ENCODE measurements around the gene JUNB. TPM values are rescaled to one million over a fixed set of nuclear protein-coding genes. Genes with fewer than 3 reads are reported as not detected.
A peak's percentile ranks its signal among the peaks of the same experiment; 100 is the strongest.

The JUNB gene
- total and polyA plus RNA-seq, 2 of the 4 experiments (the other 2 are of a cell fraction), result 20.8 to 109 TPM

- BruUV-seq (replicated peaks), result no TSS peak
- Histone ChIP-seq H2BK120ac (ENCODE audit: low read depth, low read length) (peak overlapping the region; percentile 86), H4K91ac (ENCODE audit: insufficient read depth, low read depth, low read length) (peak overlapping the region; percentile 85), H4K8ac (ENCODE audit: low read depth in 2 of 2, low read length in 2 of 2) (peak overlapping the region; percentile 59 to 93; a peak in 3 of 4 replicates), H3K4ac (ENCODE audit: low read depth, low read length) (peak overlapping the region; percentile 89), H3K4me1 (ENCODE audit: control insufficient read depth, insufficient read depth, low read length) (peaks cover 40% of the 10 kb centered on the region), H3K56ac (ENCODE audit: extremely low read depth, insufficient read depth, low read length) (no peak overlapping the region; the same call in 1 of the 2 replicates), H3K27ac (ENCODE audit: insufficient read depth, low read length) (peak overlapping the region; percentile 89), H2AFZ (replicated peaks; ENCODE audit: low read length, poor library complexity) (peak overlapping the region; percentile 77), H3K18ac (ENCODE audit: low read depth, low read length) (peak overlapping the region; percentile 39), H4K20me1 (ENCODE audit: insufficient read depth, low read length) (peaks cover 19% of the 10 kb centered on the region), H2AK9ac (replicated peaks; ENCODE audit: low read depth, low read length, poor library complexity) (peak overlapping the region; percentile 82), H3K14ac (replicated peaks; ENCODE audit: low read depth, low read length) (peak overlapping the region; percentile 70; the same call in 1 of the 2 replicates), H2AK5ac (ENCODE audit: low read depth, low read length) (peak overlapping the region; percentile 99), H3K79me1 (ENCODE audit: low read depth in 1 of 2, low read length in 2 of 2) (peaks cover 0 to 38% of the 10 kb centered on the region in 2 experiments; a peak in 2 of 4 replicates), H3K9ac (ENCODE audit: low read depth, low read length) (peak overlapping the region; percentile 34; the same call in 1 of the 2 replicates), H3K27me3 (ENCODE audit: control insufficient read depth, insufficient read depth, low read length) (no peaks in the 10 kb centered on the region), H3K4me3 (ENCODE audit: insufficient read depth, low read depth, low read length) (no peak overlapping the region), H2BK5ac (ENCODE audit: low read depth, low read length, poor library complexity, severe bottlenecking) (peak overlapping the region; percentile 91), H3K23ac (ENCODE audit: low read depth, low read length) (peak overlapping the region; percentile 62; the same call in 1 of the 2 replicates), H3K4me2 (ENCODE audit: low read depth, low read length) (peak overlapping the region; percentile 51), H3K9me3 (ENCODE audit: control insufficient read depth, insufficient read depth, low read length) (no peaks in the 10 kb centered on the region), H3K9me1 (ENCODE audit: insufficient read depth, low read length) (peaks cover 17% of the 10 kb centered on the region), H2BK15ac (ENCODE audit: low read depth, low read length) (peak overlapping the region; percentile 36; the same call in 2 of the 3 replicates), H3K36me3 (ENCODE audit: control insufficient read depth, insufficient read depth, low read length) (no peaks in the 10 kb centered on the region), H2BK20ac (ENCODE audit: low read depth, low read length) (peak overlapping the region; percentile 86), H4K5ac (ENCODE audit: low read depth, low read length) (peak overlapping the region; percentile 68)
- peak; percentile 3 for TF ChIP-seq POLR2A (IDR thresholded peaks at IDR 0.05; ENCODE audit: low read depth, low read length)
- no peak for TF ChIP-seq MAZ (IDR thresholded peaks at IDR 0.05; ENCODE audit: borderline replicate concordance, low read depth, low read length)
- ATAC-seq (ENCODE audit: low read depth), result no peak
- dilution Hi-C loops (cut with HindIII; ENCODE audit: low sequenced_read_pairs, unreplicated experiment) (no loop called here), in situ Hi-C loops (cut with MboI; ENCODE audit: low sequenced_read_pairs) (loop anchor here (25.0 kb wide), 1 partner anchor 1049 kb away; no protein-coding TSS in a partner anchor), intact Hi-C loops (cut with micrococcal nuclease) (no loop called here)
- ChIA-PET CTCF (interaction anchor here (1.1 to 1.2 kb wide), 2 partner anchors 10 to 22 kb away, joined by 3 to 4 read pairs; no protein-coding TSS in a partner anchor), POLR2A (ENCODE audit: unreplicated experiment) (no interaction called here)
- 41% methylated on average over 2 of the region's 4 CpGs; no CpG with 5 or more reads in 1 of the 2 experiments for WGBS, 2 experiments (ENCODE audit: extremely low coverage in 2 of 2, insufficient read length in 1 of 2)
- DNase-seq, result no peak
Observed at GRCh38 chr19:12788042-12788681, 3.1 kb upstream of the JUNB start.

All from IMR-90 (cell line).